NCI-H69 (cell line): ENCODE results near the gene LMF2.
"Not testable (repeated sequence)": the region's sequence is repeated elsewhere in the genome, so short reads cannot be mapped to it uniquely, and the experiment has no call there.

ENCODE experiments used
- DNase-seq: peaks from one replicate; lab custom pipeline; 2025; lab: John Stamatoyannopoulos, UW

Gene LMF2

GRCh38 chr22:50523458-50523805, 15.9 kb upstream of the LMF2 start:
- DNase-seq: no peak

GRCh38 chr22:50522806-50523438, 15.4 kb upstream of the LMF2 start:
- DNase-seq: no peak

- no peak for DNase-seq
Observed at GRCh38 chr22:50522208-50522805, 14.8 kb upstream of the LMF2 start.

- DNase-seq: no peak
Observed at GRCh38 chr22:50521710-50522109, 14.2 kb upstream of the LMF2 start.

- no peak for DNase-seq
Observed at GRCh38 chr22:50520826-50521453, 13.4 kb upstream of the LMF2 start.

GRCh38 chr22:50520184-50520583, 12.7 kb upstream of the LMF2 start:
- not testable (repeated sequence) for DNase-seq

- DNase-seq: no peak
Observed at GRCh38 chr22:50519151-50519550, 11.6 kb upstream of the LMF2 start.

- DNase-seq: no peak
Observed at GRCh38 chr22:50518606-50519005, 11.1 kb upstream of the LMF2 start.

- DNase-seq: no peak
Observed at GRCh38 chr22:50517495-50518260, 10.2 kb upstream of the LMF2 start.

GRCh38 chr22:50516891-50517290, 9.4 kb upstream of the LMF2 start:
- no peak for DNase-seq

- no peak for DNase-seq
Observed at GRCh38 chr22:50516068-50516467, 8.6 kb upstream of the LMF2 start.

- DNase-seq: no peak
Observed at GRCh38 chr22:50513175-50513574, 5.7 kb upstream of the LMF2 start.

- peak; percentile 53 for DNase-seq
Observed at GRCh38 chr22:50508897-50509296, 1.4 kb upstream of the LMF2 start.

- peak; percentile 99 for DNase-seq
Observed at GRCh38 chr22:50507991-50508884, 736 bp upstream of the LMF2 start, which contains the start of gene NCAPH2. NCAPH2 (plus strand) TSS chr22:50508224; CDS start chr22:50508338, 114 bp downstream.

GRCh38 chr22:50506611-50507420, 686 bp downstream of the LMF2 start:
- peak; percentile 98 for DNase-seq

- DNase-seq: peak; percentile 83
Observed at GRCh38 chr22:50505776-50506610, 1.5 kb downstream of the LMF2 start.

- DNase-seq: no peak
Observed at GRCh38 chr22:50505276-50505775, 2.2 kb downstream of the LMF2 start.

GRCh38 chr22:50504369-50505211, 2.9 kb downstream of the LMF2 start:
- DNase-seq: no peak
